ENCODE measurements around the gene MYDGF. TPM values are rescaled to one million over a fixed set of nuclear protein-coding genes. Genes with fewer than 3 reads are reported as not detected.
A peak's percentile ranks its signal among the peaks of the same experiment; 100 is the strongest.

MYDGF gene
- total RNA-seq, 1 donor from 2014 or later: 42.5 TPM

DNA sequence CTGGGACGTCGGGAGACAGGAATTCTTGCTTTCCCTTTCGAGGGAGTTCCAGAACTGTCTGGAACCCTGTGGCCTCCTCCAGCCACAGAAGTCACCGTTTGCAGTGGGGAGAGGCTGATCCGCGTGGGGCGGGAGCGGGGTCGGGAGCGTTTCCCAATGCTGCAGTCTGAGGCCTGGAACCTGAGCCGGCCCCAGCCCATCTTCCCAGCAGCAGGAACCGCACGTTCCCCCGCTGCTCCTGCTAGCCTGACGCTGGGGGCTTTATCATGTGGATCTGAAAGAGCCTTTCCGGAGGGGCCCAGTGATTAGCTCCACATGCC, 40.1 kb upstream of the MYDGF start:
- DNase-seq (ENCODE audit: low spot score, unreplicated experiment): no peak
- no peak for TF ChIP-seq CTCF (IDR thresholded peaks at IDR 0.05; ENCODE audit: unreplicated experiment)
- H3K27me3 Mint-ChIP-seq: no peaks in the 10 kb centered on the region
- H3K36me3 Mint-ChIP-seq (ENCODE audit: insufficient read depth): peaks cover 19% of the 10 kb centered on the region
- H3K9me3 Mint-ChIP-seq (ENCODE audit: low read depth): no peaks in the 10 kb centered on the region
- H3K27ac Mint-ChIP-seq: no peak overlapping the region
- H3K4me1 Mint-ChIP-seq (ENCODE audit: low read depth): peaks cover 8% of the 10 kb centered on the region
- H3K4me3 Mint-ChIP-seq (ENCODE audit: low read depth): no peak overlapping the region

- TF ChIP-seq CTCF (IDR thresholded peaks at IDR 0.05; ENCODE audit: unreplicated experiment): no peak
- DNase-seq (ENCODE audit: low spot score, unreplicated experiment): no peak
- Mint-ChIP-seq H3K27me3 (no peaks in the 10 kb centered on the region), H3K9me3 (ENCODE audit: low read depth) (no peaks in the 10 kb centered on the region), H3K27ac (no peak overlapping the region), H3K4me1 (ENCODE audit: low read depth) (peaks cover 6% of the 10 kb centered on the region), H3K4me3 (ENCODE audit: low read depth) (no peak overlapping the region), H3K36me3 (ENCODE audit: insufficient read depth) (peaks cover 18% of the 10 kb centered on the region)
Observed at GRCh38 chr19:4709440-4710280, 39.5 kb upstream of the MYDGF start.

GRCh38 chr19:4707956-4708650, 38.0 kb upstream of the MYDGF start:
- no peak for DNase-seq (ENCODE audit: low spot score, unreplicated experiment)
- peaks cover 6% of the 10 kb centered on the region for H3K4me1 Mint-ChIP-seq (ENCODE audit: low read depth)
- H3K27ac Mint-ChIP-seq: no peak overlapping the region
- no peak overlapping the region for H3K4me3 Mint-ChIP-seq (ENCODE audit: low read depth)
- no peaks in the 10 kb centered on the region for H3K27me3 Mint-ChIP-seq
- H3K36me3 Mint-ChIP-seq (ENCODE audit: insufficient read depth): peaks cover 14% of the 10 kb centered on the region
- no peaks in the 10 kb centered on the region for H3K9me3 Mint-ChIP-seq (ENCODE audit: low read depth)
- no peak for TF ChIP-seq CTCF (IDR thresholded peaks at IDR 0.05; ENCODE audit: unreplicated experiment)

DNA sequence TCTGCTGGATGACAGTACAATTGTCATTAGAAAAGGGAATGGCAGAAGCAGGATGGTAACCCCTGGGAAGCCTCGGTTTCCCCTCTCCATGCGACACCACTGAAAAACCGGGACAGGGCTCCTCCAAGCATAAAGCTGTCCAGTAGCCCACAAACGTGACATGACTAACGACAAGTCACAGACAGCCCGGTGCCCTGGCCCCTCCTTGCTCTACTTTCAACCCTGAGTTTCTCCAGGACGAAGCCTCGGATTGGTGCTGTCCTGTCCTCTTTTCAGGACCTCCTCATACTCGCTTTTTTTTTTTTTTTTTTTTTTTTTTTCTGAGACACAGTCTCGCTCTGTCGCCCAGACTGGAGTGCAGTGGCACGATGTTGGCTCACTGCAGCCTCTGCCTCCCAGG, 37.2 kb upstream of the MYDGF start:
- H3K4me1 Mint-ChIP-seq (ENCODE audit: low read depth): peaks cover 6% of the 10 kb centered on the region
- no peak for DNase-seq (ENCODE audit: low spot score, unreplicated experiment)
- H3K36me3 Mint-ChIP-seq (ENCODE audit: insufficient read depth): peaks cover 12% of the 10 kb centered on the region
- no peak overlapping the region for H3K4me3 Mint-ChIP-seq (ENCODE audit: low read depth)
- no peak for TF ChIP-seq CTCF (IDR thresholded peaks at IDR 0.05; ENCODE audit: unreplicated experiment)
- H3K27ac Mint-ChIP-seq: no peak overlapping the region
- no peaks in the 10 kb centered on the region for H3K9me3 Mint-ChIP-seq (ENCODE audit: low read depth)
- no peaks in the 10 kb centered on the region for H3K27me3 Mint-ChIP-seq

DNA sequence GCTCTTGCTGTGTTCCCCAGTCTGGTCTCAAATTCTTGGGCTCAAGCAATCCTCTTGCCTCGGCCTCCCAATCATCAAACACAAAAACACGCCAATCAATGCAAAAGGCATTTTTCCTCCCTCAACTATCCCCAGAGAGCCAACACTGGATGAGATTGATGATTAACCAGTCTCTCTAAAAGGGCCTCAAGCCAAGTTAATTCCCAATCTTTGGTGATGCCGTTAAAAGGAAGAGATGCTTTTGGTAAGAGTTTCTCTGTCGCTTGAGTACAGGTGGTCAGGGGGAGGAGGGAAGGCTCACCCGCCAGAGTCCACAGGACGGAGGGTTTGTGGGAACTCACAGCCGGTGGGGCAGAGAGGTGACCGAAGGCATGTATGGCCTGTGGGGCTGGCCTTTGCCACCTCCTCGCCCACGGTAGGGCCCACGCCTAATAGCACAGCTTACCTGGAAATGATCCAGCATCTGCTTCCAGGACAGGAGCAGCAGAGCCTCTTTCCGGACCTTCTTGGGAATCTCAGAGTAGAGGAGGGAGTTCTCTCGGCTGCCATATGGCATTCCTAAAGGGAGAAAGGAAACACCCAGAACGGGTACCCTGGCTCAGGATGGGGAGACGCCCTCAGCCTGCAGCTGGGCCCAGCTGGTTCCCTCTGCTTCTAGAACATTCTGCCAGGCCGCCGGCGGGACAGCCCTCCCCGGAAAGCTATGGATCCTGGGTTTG, 35.4 kb upstream of the MYDGF start:
- H3K4me1 Mint-ChIP-seq (ENCODE audit: low read depth): peaks cover 6% of the 10 kb centered on the region
- peaks cover 14% of the 10 kb centered on the region for H3K36me3 Mint-ChIP-seq (ENCODE audit: insufficient read depth)
- H3K27ac Mint-ChIP-seq: peak overlapping the region; percentile 71
- no peaks in the 10 kb centered on the region for H3K9me3 Mint-ChIP-seq (ENCODE audit: low read depth)
- no peak for DNase-seq (ENCODE audit: low spot score, unreplicated experiment)
- H3K27me3 Mint-ChIP-seq: no peaks in the 10 kb centered on the region
- no peak for TF ChIP-seq CTCF (IDR thresholded peaks at IDR 0.05; ENCODE audit: unreplicated experiment)
- H3K4me3 Mint-ChIP-seq (ENCODE audit: low read depth): no peak overlapping the region

Data from progenitor cell of endocrine pancreas (in vitro differentiated cells).